Body of pancreas (tissue), 4 donors: Measurements from ENCODE around the gene SLC25A23.

Source experiments
- CTCF ChIP-seq, 7 experiments: fragments of 450-650 bp in 4 of 7; fragments of 200-600 bp in 3 of 7; sonication (generic) in 3 of 7; IDR thresholded peaks; one replicate each; pipeline ENCODE4 v1.5.1; 2016 to 2019; ENCODE audit warnings: antibody characterized with exemption in 7 of 7
- POLR2A ChIP-seq, 3 donors: fragments of 450-650 bp; IDR thresholded peaks; one replicate each; pipeline ENCODE4 v1.6.1; 2016; ENCODE audit warnings: antibody characterized with exemption in 3 of 3, mild to moderate bottlenecking in 2 of 3

GRCh38 chr19:6414793-6415590 is 44.6 kb downstream of the SLC25A23 start:
- TF ChIP-seq CTCF (IDR thresholded peaks at IDR 0.05), result no peak
- no peak for TF ChIP-seq POLR2A (IDR thresholded peaks at IDR 0.05)
